B cell (primary cell): ENCODE results near the gene METTL8.
"Not testable (repeated sequence)": the region's sequence is repeated elsewhere in the genome, so short reads cannot be mapped to it uniquely, and the experiment has no call there.

Experiments
- CTCF ChIP-seq: fragments of 200-600 bp; IDR thresholded peaks from one replicate; pipeline ENCODE4 v1.8.0; 2022; ENCODE audit warnings: antibody characterized with exemption, mild to moderate bottlenecking
- EZH2 ChIP-seq: IDR thresholded peaks from 2 replicates; pipeline ENCODE4 v1.6.1; 2012; ENCODE audit warnings: borderline replicate concordance, low read depth, mild to moderate bottlenecking, moderate library complexity, low read length; ENCODE audit not compliant: insufficient read depth, poor library complexity, severe bottlenecking

- not testable (repeated sequence) for TF ChIP-seq CTCF, EZH2
Measured at GRCh38 chr2:171422710-171423495, 10.9 kb downstream of the METTL8 start.
